GM18508 (cell line): ENCODE results near the gene TOPAZ1.

Experiments used
- ATAC-seq: cut with Tn5 transposase; IDR thresholded peaks from one replicate; pipeline ENCODE4 v1.9.1; 2021; ENCODE audit warnings: moderate number of reproducible peaks; ENCODE audit not compliant: insufficient read depth, unreplicated experiment

TOPAZ1 gene

DNA sequence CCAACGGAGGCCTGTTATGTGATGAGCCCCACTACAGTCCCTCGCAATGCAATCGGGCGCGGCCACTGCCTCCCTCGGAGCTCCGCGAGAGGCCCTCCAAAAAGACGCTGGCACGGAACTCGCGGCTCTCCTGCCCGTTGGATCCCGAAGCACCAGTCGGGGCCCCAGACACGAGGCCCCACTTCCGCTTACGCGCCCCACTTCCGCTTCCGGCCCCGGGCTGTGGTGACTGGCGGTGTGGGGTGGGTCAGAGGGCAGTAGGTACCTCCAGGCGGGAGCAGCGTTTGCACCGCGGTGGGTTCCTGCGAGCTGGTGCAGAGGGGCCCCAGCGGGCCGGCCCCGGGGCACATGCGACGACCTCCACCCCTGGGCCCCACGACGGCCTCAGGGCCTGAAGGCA is at the start of gene TOPAZ1:
Gene TOPAZ1, plus strand, starts transcription at position 181 of the 400 bp plus-strand sequence. Its CDS starts 168 bp downstream, at position 349.
- ATAC-seq: no peak

GRCh38 chr3:44198284-44199269 is 43.1 kb upstream of the TOPAZ1 start:
- no peak for ATAC-seq

DNA sequence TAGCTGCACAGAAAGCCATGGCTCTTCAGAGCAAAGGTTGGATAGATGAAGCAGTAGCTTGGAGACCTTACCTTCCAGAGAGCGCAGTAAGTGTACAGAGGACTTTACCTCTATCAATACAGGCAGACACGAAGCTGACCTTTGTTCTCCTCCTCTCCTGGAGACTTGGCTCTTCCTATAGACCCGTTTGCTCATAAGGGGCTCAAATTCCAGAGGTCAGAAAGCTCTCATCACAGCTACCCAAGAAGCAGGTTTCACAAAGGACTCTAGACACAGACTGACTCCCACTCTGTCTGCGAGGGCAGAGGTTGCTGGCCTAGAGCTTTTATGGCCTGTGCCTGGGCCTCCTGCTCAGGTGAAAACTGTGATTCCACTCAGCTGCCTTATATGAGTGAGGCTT is 35.4 kb upstream of the TOPAZ1 start:
- ATAC-seq: no peak

- no peak for ATAC-seq
Measured at GRCh38 chr3:44206862-44207652, 34.6 kb upstream of the TOPAZ1 start.

- ATAC-seq: no peak
Measured at GRCh38 chr3:44208086-44208485, 33.6 kb upstream of the TOPAZ1 start.

DNA sequence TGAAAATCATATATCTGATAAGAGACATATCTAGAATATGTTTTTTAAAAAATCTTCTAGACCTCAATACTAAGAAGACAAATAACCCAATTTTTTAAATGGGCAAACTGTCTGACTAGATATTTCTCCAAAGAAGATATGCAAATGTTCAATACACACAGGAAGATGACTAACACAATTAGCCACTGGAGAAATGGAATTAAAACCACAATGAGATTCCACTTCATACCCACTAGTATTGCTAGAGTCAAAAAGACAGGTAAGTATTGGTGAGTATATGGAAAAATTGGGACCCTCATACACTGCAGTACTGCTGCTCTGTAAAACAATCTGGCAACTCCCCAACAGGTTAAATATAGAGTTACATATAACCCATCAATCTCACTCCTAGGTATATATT is 33.1 kb upstream of the TOPAZ1 start:
- ATAC-seq: no peak

- no peak for ATAC-seq
Measured at GRCh38 chr3:44210967-44211366, 30.7 kb upstream of the TOPAZ1 start.

GRCh38 chr3:44222337-44222736 is 19.3 kb upstream of the TOPAZ1 start:
- ATAC-seq: no peak

DNA sequence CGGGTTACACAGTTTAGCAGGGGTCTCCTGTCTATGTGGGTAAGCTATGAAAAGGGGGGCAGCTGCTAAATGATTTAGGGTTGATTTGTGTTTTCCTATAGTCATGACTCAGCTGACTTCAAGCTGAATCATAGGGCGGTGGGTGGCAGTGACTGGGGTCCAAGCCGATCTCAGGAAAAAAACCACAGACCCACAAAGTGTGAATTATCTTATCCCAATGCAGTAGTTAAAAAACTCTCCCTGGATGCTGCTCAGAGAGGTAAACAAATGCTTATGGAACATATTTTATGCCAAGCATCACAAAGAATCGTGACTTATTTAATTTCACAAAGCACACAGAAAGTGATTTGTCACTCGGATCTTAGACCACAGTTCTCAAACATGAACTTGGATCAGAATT is 18.4 kb upstream of the TOPAZ1 start:
- no peak for ATAC-seq

GRCh38 chr3:44224131-44224530 is 17.6 kb upstream of the TOPAZ1 start:
- ATAC-seq: no peak

DNA sequence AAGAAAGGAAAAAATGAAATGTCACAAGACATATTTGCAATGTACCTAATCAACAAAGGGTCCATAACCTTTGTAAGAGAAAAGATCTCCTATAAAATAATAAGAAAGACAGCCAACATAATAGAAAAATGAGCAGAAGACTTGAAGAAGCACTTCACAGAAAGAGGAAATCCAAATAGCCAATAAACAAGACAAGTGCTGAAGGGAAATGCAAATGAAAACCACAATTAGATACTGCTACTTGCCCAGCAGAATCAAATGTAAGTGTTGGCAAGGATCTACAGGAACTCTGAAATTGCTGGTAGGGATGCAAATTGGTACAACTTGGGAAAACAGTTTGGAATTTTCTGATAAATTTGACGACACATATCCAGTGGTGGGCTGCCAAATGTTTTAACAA is 15.1 kb upstream of the TOPAZ1 start:
- no peak for ATAC-seq

GRCh38 chr3:44227632-44228031 is 14.1 kb upstream of the TOPAZ1 start:
- ATAC-seq: no peak

- ATAC-seq: no peak
Measured at GRCh38 chr3:44228900-44229299, 12.8 kb upstream of the TOPAZ1 start.

- ATAC-seq: no peak
Measured at GRCh38 chr3:44232407-44232806, 9.3 kb upstream of the TOPAZ1 start.

- no peak for ATAC-seq
Measured at GRCh38 chr3:44234648-44235268, 6.9 kb upstream of the TOPAZ1 start.

DNA sequence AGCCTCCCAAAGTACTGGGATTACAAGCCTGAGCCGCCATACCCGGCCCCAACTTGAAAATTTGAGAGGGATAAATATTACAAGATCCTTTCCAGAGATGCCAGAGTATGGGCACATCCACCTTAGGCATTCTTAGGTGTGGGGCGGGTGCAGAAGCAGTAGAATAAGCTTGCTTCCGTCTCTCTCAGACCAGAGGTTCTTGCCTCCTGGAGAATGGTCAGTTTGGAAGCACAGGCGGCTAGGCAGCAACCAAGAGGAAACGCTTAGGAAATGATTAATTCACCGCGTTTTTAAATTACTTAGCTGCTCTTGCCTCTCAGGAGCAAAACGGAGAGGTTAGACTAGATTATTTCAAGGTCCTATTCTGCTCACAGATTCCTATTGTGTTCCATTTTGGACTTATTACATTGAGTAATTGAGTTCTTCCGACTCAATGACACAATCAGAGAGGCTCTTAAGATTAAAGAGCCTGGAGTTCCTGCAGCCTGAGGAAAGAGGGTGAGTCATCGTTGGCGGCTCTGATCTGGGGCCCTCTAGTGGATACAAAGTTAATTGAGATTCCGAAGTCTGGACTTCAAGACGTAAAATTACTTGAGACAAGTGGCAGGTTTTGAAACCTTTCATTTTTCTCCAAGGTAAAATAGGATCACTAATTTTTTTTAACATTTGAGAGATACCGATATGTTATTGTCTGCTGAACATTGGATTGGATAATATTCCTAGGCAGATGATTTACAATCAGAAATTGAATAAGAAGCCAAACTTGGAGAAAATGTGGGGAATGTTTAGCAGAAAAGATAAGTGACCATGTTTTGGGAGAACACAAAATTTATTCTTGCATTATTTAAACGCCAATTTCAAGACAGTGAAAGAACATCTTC is 5.8 kb upstream of the TOPAZ1 start:
- no peak for ATAC-seq

DNA sequence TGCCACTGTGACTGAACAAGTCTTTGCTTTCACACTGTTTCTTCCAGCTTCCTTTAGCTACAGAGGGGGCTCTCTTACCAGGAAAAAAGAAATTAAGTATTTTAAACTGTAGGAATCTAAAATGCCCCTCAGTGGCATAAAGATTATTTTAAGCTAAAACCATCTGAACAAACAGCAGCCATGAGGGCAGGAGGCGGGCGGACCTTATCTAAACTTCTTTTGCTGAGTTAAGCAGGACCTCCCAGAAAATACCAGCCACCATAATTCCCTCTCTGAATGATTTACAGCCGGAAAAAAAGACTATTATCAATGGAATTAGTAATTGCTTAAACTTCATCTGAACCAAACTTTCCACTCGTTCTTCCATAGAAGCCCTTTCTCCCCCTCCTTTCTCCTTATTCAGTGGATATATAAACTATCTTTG is 5.2 kb upstream of the TOPAZ1 start:
- ATAC-seq: no peak

DNA sequence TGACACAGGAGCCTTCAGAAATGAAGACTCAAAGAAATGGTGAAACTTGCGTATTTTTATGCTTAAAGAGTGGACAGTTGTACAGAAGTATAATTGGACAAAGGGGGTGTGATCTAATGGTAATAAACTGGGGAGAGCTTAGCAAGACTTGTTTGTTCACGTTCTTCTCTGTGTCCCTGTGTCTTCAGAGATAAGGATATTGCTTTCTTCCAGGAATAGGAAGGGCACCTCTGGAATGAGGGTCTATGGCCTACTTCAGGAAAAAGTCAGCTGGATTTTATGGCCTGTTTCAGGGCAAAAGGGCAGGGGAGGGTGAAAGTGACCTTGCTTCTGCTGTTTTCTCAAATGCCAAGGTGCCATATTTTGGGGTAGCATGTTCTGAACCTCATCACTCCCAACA is 4.5 kb upstream of the TOPAZ1 start:
- no peak for ATAC-seq

- no peak for ATAC-seq
Measured at GRCh38 chr3:44237665-44238064, 4.0 kb upstream of the TOPAZ1 start.

- no peak for ATAC-seq
Measured at GRCh38 chr3:44238889-44239288, 2.8 kb upstream of the TOPAZ1 start.
